Measurements from ENCODE around the gene RAB3IL1.

The RAB3IL1 gene

GRCh38 chr11:61874377-61874809 is 43.0 kb downstream of the RAB3IL1 start:
- Mint-ChIP-seq H3K4me3 (no peak overlapping the region), H3K9me3 (no peaks in the 10 kb centered on the region), H3K27ac (no peak overlapping the region), H3K36me3 (ENCODE audit: insufficient read depth) (peaks cover 10% of the 10 kb centered on the region), H3K4me1 (ENCODE audit: low read depth in 2 of 2) (peaks cover 7% of the 10 kb centered on the region in 2 donors), H3K27me3 (peaks cover 0 to 12% of the 10 kb centered on the region in 2 donors)
- no peak for DNase-seq
- no peak for ATAC-seq (replicated peaks)

- no peak for ATAC-seq (replicated peaks)
- no peak for DNase-seq
- peaks cover 10% of the 10 kb centered on the region for H3K36me3 Mint-ChIP-seq (ENCODE audit: insufficient read depth)
- peaks cover 0 to 12% of the 10 kb centered on the region in 2 donors for H3K27me3 Mint-ChIP-seq
- no peaks in the 10 kb centered on the region for H3K9me3 Mint-ChIP-seq
- no peak overlapping the region for H3K4me3 Mint-ChIP-seq
- H3K4me1 Mint-ChIP-seq (ENCODE audit: low read depth in 2 of 2): peaks cover 7% of the 10 kb centered on the region in 2 donors
- no peak overlapping the region for H3K27ac Mint-ChIP-seq
Measured at GRCh38 chr11:61873588-61874376, 43.6 kb downstream of the RAB3IL1 start.

- H3K4me1 Mint-ChIP-seq (ENCODE audit: low read depth in 2 of 2): peaks cover 7 to 8% of the 10 kb centered on the region in 2 donors
- ATAC-seq (replicated peaks) (no peak), DNase-seq (no peak)
- H3K36me3 Mint-ChIP-seq (ENCODE audit: insufficient read depth): peaks cover 10% of the 10 kb centered on the region
- no peak overlapping the region for H3K4me3 Mint-ChIP-seq
- H3K9me3 Mint-ChIP-seq: no peaks in the 10 kb centered on the region
- peaks cover 0 to 12% of the 10 kb centered on the region in 2 donors for H3K27me3 Mint-ChIP-seq
- H3K27ac Mint-ChIP-seq: no peak overlapping the region
Measured at GRCh38 chr11:61872935-61873565, 44.3 kb downstream of the RAB3IL1 start.

GRCh38 chr11:61871158-61871597 is 46.2 kb downstream of the RAB3IL1 start:
- Mint-ChIP-seq H3K27ac (no peak overlapping the region), H3K9me3 (no peaks in the 10 kb centered on the region), H3K4me3 (peak overlapping the region; percentile 68 to 72), H3K27me3 (peaks cover 0 to 7% of the 10 kb centered on the region in 2 donors), H3K36me3 (ENCODE audit: insufficient read depth) (peaks cover 7% of the 10 kb centered on the region), H3K4me1 (ENCODE audit: low read depth in 2 of 2) (peaks cover 7 to 8% of the 10 kb centered on the region in 2 donors)
- peak; percentile 58 to 65 (median 63) for DNase-seq
- peak; percentile 98 for ATAC-seq (replicated peaks)

- H3K4me3 Mint-ChIP-seq: peak overlapping the region; percentile 68 to 72
- H3K27me3 Mint-ChIP-seq: peaks cover 0 to 6% of the 10 kb centered on the region in 2 donors
- peaks cover 7 to 8% of the 10 kb centered on the region in 2 donors for H3K4me1 Mint-ChIP-seq (ENCODE audit: low read depth in 2 of 2)
- H3K9me3 Mint-ChIP-seq: no peaks in the 10 kb centered on the region
- no peak for ATAC-seq (replicated peaks)
- no peak for DNase-seq
- H3K36me3 Mint-ChIP-seq (ENCODE audit: insufficient read depth): peaks cover 6% of the 10 kb centered on the region
- H3K27ac Mint-ChIP-seq: no peak overlapping the region
Measured at GRCh38 chr11:61870541-61871031, 46.8 kb downstream of the RAB3IL1 start.

GRCh38 chr11:61869708-61870451 is 47.5 kb downstream of the RAB3IL1 start:
- ATAC-seq (replicated peaks): no peak
- H3K4me3 Mint-ChIP-seq: no peak overlapping the region
- H3K9me3 Mint-ChIP-seq: no peaks in the 10 kb centered on the region
- DNase-seq: no peak
- no peak overlapping the region for H3K27ac Mint-ChIP-seq
- peaks cover 5% of the 10 kb centered on the region for H3K36me3 Mint-ChIP-seq (ENCODE audit: insufficient read depth)
- peaks cover 7 to 8% of the 10 kb centered on the region in 2 donors for H3K4me1 Mint-ChIP-seq (ENCODE audit: low read depth in 2 of 2)
- H3K27me3 Mint-ChIP-seq: peaks cover 0 to 6% of the 10 kb centered on the region in 2 donors

GRCh38 chr11:61869429-61869707 is 48.0 kb downstream of the RAB3IL1 start:
- H3K36me3 Mint-ChIP-seq (ENCODE audit: insufficient read depth): peaks cover 10% of the 10 kb centered on the region
- ATAC-seq (replicated peaks) (no peak), DNase-seq (no peak)
- H3K4me3 Mint-ChIP-seq: no peak overlapping the region
- H3K27me3 Mint-ChIP-seq: peaks cover 0 to 6% of the 10 kb centered on the region in 2 donors
- peaks cover 7 to 8% of the 10 kb centered on the region in 2 donors for H3K4me1 Mint-ChIP-seq (ENCODE audit: low read depth in 2 of 2)
- H3K9me3 Mint-ChIP-seq: no peaks in the 10 kb centered on the region
- no peak overlapping the region for H3K27ac Mint-ChIP-seq

GRCh38 chr11:61868571-61869428 is 48.6 kb downstream of the RAB3IL1 start:
- H3K9me3 Mint-ChIP-seq: no peaks in the 10 kb centered on the region
- H3K4me3 Mint-ChIP-seq: no peak overlapping the region
- H3K36me3 Mint-ChIP-seq (ENCODE audit: insufficient read depth): peaks cover 10% of the 10 kb centered on the region
- DNase-seq (no peak), ATAC-seq (replicated peaks) (no peak)
- peaks cover 0 to 6% of the 10 kb centered on the region in 2 donors for H3K27me3 Mint-ChIP-seq
- H3K4me1 Mint-ChIP-seq (ENCODE audit: low read depth in 2 of 2): peaks cover 7 to 8% of the 10 kb centered on the region in 2 donors
- H3K27ac Mint-ChIP-seq: no peak overlapping the region

GRCh38 chr11:61866958-61867343 is 50.4 kb downstream of the RAB3IL1 start:
- Mint-ChIP-seq H3K4me3 (no peak overlapping the region), H3K27ac (no peak overlapping the region), H3K27me3 (peaks cover 0 to 6% of the 10 kb centered on the region in 2 donors), H3K4me1 (ENCODE audit: low read depth in 2 of 2) (peaks cover 7 to 8% of the 10 kb centered on the region in 2 donors), H3K36me3 (ENCODE audit: insufficient read depth) (peaks cover 10% of the 10 kb centered on the region), H3K9me3 (no peaks in the 10 kb centered on the region)
- DNase-seq: no peak
- no peak for ATAC-seq (replicated peaks)

- Mint-ChIP-seq H3K4me1 (ENCODE audit: low read depth in 2 of 2) (peaks cover 6 to 8% of the 10 kb centered on the region in 2 donors), H3K4me3 (no peak overlapping the region), H3K27ac (peak overlapping the region in 1 of 2 donors; percentile 69), H3K9me3 (no peaks in the 10 kb centered on the region), H3K36me3 (ENCODE audit: insufficient read depth) (peaks cover 10% of the 10 kb centered on the region), H3K27me3 (peaks cover 0 to 6% of the 10 kb centered on the region in 2 donors)
- DNase-seq: no peak
- no peak for ATAC-seq (replicated peaks)
Measured at GRCh38 chr11:61866231-61866957, 51.0 kb downstream of the RAB3IL1 start.

- H3K36me3 Mint-ChIP-seq (ENCODE audit: insufficient read depth): peaks cover 14% of the 10 kb centered on the region
- no peak for ATAC-seq (replicated peaks)
- peaks cover 0 to 2% of the 10 kb centered on the region in 2 donors for H3K4me1 Mint-ChIP-seq (ENCODE audit: low read depth in 2 of 2)
- H3K27ac Mint-ChIP-seq: peak overlapping the region in 1 of 2 donors; percentile 69
- H3K27me3 Mint-ChIP-seq: no peaks in the 10 kb centered on the region
- H3K9me3 Mint-ChIP-seq: no peaks in the 10 kb centered on the region
- no peak for DNase-seq
- no peak overlapping the region for H3K4me3 Mint-ChIP-seq
Measured at GRCh38 chr11:61864814-61865775, 52.3 kb downstream of the RAB3IL1 start.

Measured in effector memory CD8-positive, alpha-beta T cell (primary cell).